GM19463 (cell line): ENCODE results near the gene FNDC1.

Experiments used
- ATAC-seq: cut with Tn5 transposase; IDR thresholded peaks from one replicate; pipeline ENCODE4 v1.9.1; 2021; ENCODE audit warnings: mild to moderate bottlenecking, moderate library complexity; ENCODE audit not compliant: unreplicated experiment

FNDC1 gene

DNA sequence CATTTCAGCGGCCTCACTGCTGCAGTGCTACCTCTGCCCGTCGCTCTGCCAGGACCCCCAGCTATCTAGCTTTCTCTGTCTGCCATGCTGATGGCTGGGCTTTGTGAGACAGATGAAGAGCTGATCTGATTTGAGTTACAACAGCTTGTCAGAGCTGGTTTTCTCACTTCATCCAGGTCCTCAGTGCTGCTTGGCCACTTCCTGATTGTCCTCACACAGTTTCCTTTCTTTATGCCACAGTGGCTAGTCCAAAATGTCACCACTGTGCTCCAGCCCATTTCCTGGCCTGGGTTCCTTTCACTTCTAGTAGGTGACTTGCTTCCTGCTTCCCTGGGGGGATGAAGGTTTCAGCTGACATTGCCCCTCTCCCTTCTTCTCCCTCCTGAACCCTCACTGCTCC is 35.4 kb downstream of the FNDC1 start:
- no peak for ATAC-seq

DNA sequence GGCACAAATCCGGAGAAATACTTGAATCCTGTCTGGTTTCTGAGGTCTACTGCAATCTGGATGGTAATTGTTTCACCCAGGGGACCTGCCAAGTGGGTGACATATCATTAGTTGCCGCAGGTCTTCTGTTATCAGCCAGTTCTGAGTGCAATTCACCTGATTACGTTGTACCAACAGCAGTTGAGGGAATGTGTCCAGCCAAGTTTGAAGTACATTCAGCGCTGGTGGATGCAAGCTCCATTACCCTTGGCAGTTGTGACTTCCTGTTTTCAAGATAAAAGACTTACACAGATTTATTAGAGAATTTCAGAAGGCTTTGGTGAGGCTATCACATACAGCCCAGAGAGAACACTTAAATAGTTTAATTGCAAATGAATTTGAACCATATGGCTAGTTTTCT is 42.8 kb downstream of the FNDC1 start:
- no peak for ATAC-seq

DNA sequence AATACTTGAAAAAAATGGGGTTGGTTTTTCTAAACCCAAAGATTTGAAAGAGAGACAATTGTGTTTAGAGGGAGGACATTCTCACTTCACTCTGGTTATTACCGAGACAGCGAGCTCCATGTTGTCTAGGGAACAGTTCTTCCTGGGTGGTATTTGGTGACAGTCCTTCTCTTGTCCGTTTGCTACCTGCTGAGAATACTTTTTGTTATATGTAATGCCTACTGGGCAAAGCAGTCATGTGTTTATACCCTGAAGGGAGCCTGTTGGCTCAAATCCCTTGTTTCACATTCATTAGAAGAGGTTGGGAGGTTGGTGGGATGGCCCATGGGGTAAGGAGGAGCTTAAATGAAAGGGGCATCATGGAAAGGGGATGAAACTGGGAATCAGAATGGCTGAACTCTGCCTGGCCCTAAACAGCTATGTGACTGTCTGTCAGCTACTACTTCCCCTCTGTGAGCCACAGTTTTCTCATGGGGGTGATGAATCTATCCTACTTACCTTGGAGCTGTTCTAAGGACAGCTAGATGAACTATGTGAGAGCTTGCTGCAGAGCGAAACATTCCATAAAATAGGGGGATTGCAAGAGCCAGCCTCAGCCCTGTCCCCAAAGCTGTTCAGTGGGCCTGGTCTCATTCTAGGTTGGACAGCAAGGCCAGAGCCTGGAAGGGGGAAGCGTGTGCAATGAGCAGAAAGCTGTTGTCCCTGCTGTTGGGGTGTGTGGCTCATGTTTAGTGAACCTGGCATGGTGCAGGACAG is 43.5 kb downstream of the FNDC1 start:
- ATAC-seq: no peak

DNA sequence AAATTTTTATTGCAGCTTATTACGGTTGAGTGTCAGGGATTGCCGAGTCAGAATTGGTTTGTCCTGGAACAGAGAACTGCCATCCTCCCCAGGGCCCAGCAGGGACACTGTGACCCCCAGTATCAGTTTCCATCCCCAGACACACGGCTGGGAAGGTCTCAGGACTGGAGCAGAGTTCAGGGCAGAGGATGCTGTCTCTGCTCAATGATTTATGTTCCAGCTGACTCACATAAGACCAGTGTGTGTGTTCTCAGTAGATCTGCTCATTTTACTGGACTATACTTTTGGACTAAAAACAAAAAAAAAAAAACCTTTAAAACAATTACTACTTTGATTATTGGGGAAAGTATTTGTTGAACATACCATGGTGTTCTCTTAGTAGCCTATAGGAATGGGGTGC is 44.2 kb downstream of the FNDC1 start:
- ATAC-seq: no peak

DNA sequence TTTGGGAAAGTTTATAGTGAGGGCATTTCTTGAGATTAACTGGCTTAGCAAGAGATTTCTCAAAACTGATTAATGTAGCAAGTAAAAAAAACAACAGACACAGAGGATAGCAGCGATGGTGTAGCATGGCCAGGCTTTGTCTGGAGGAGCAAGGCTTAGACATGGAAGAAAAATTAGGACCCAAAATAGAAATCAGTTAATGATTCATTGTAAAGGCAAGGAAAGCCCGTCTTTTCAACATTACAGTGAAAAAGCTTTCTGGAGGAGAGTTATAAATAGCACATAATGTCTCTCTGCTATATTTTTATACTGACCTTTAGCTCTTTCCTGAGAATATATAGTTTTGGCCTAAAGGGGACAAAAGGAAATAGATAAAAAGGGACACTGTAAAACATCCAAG is 45.1 kb downstream of the FNDC1 start:
- no peak for ATAC-seq

GRCh38 chr6:159217595-159218275 is 48.5 kb downstream of the FNDC1 start:
- no peak for ATAC-seq

GRCh38 chr6:159220093-159220492 is 50.9 kb downstream of the FNDC1 start:
- ATAC-seq: no peak

DNA sequence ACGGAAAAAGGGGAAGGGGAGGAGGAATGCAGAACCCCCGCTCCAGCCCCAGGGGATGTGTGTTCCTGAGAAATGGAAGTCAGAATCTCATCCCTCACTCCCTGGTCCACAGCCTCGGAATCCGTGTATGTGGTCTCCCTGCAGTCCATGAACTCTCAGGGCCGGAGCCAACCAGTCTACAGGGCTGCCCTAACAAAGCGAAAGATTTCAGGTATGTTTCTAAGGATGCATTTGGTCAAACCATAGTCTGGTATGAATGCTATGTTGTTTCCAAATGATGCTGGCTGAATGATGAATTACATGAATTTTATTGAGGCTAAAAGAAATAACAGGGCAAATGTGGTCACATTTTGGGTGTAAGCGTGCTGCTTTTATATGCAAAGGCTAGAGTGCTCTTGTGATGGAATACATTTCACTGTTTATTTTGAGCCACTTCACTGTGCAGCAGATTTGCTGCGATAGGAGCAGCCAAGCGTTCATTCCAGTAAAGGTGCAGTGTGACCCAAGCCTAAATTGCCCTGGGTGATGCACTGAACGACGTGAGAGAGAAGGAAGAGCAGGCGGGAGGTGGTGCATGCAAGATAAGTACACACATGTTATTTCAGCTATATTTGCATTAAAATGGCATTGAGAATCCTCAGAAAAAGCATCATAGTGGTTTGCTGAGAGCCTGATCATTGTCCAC is 52.4 kb downstream of the FNDC1 start:
- no peak for ATAC-seq

DNA sequence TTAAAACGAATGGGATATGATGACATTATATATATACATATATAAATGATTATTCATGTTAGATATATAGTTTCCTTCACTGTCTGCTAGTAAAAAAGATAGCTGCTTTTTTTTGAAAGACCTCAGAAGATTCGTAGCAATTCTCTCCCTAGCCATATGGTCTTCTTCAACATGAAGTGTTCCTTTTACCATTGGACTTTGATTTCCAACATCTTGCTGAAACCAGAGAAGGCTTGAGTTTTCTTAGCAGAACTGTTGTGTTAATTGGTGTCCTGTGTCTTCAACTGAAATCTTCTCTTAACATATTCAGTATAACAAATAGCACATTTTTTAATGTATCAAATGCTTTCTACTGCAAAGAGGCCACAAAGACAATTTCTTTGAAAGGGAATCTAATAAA is 55.3 kb downstream of the FNDC1 start:
- no peak for ATAC-seq

DNA sequence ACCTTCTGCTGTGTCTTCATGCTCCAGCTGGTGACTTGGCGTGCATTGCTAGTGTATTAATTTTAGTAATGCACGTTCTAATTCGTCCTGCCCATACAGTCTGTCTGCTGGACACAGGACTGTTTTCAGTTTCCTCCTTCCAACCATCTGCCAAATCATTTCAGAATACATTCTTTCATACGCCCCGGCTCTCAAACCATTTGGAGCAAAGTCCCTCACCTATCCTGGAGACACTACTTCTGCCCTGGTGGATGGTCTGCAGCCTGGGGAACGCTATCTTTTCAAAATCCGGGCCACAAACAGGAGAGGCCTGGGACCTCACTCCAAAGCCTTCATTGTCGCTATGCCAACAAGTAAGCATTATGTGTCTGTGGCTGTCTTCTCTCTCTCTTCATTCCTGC is 60.5 kb downstream of the FNDC1 start:
- ATAC-seq: no peak

DNA sequence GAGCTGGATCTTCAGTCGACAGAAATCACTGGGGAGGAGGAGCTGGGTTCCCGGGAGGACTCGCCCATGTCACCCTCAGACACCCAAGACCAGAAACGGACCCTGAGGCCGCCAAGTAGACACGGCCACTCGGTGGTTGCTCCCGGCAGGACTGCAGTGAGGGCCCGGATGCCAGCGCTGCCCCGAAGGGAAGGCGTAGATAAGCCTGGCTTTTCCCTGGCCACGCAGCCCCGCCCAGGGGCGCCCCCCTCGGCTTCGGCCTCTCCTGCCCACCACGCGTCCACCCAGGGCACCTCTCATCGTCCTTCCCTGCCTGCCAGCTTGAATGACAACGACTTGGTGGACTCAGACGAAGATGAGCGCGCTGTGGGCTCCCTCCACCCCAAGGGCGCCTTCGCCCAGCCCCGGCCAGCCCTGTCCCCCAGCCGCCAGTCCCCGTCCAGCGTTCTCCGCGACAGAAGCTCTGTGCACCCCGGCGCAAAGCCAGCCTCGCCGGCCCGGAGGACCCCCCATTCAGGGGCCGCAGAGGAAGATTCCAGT is 63.0 kb downstream of the FNDC1 start:
- no peak for ATAC-seq

DNA sequence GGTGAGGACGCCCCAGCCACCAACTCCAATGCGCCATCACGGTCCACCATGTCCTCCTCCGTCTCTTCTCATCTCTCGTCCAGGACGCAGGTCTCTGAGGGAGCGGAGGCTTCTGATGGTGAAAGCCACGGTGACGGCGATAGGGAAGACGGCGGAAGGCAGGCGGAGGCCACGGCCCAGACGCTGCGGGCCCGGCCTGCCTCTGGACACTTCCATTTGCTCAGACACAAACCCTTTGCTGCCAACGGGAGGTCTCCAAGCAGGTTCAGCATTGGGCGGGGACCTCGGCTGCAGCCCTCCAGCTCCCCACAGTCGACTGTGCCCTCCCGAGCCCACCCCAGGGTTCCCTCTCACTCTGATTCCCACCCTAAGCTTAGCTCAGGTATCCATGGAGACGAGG is 63.6 kb downstream of the FNDC1 start:
- no peak for ATAC-seq

DNA sequence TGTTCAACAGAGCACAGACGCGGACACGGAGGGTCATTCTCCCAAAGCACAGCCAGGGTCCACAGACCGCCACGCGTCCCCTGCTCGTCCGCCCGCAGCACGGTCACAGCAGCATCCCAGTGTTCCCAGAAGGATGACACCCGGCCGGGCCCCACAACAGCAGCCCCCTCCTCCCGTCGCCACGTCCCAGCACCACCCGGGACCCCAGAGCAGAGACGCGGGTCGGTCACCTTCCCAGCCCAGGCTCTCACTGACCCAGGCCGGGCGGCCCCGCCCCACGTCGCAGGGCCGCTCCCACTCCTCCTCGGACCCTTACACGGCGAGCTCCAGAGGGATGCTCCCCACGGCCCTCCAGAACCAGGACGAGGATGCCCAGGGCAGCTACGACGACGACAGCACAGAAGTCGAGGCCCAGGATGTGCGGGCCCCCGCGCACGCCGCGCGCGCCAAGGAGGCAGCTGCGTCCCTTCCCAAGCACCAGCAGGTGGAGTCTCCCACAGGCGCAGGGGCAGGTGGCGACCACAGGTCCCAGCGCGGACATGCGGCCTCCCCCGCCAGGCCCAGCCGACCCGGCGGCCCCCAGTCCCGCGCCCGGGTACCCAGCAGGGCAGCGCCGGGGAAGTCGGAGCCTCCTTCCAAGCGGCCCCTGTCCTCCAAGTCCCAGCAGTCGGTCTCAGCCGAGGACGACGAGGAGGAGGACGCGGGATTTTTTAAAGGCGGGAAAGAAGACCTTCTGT is 64.3 kb downstream of the FNDC1 start:
- ATAC-seq: no peak

DNA sequence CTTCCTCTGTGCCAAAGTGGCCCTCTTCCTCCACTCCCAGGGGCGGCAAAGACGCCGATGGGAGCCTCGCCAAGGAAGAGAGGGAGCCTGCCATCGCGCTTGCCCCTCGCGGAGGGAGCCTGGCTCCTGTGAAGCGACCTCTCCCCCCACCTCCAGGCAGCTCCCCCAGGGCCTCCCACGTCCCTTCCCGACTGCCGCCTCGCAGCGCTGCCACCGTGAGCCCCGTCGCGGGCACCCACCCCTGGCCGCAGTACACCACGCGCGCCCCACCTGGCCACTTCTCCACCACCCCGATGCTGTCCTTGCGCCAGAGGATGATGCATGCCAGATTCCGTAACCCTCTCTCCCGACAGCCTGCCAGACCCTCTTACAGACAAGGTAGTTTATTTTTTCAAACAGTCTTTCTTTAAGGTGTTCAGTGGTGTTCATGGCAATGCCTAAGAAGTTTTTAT is 64.9 kb downstream of the FNDC1 start:
- no peak for ATAC-seq

DNA sequence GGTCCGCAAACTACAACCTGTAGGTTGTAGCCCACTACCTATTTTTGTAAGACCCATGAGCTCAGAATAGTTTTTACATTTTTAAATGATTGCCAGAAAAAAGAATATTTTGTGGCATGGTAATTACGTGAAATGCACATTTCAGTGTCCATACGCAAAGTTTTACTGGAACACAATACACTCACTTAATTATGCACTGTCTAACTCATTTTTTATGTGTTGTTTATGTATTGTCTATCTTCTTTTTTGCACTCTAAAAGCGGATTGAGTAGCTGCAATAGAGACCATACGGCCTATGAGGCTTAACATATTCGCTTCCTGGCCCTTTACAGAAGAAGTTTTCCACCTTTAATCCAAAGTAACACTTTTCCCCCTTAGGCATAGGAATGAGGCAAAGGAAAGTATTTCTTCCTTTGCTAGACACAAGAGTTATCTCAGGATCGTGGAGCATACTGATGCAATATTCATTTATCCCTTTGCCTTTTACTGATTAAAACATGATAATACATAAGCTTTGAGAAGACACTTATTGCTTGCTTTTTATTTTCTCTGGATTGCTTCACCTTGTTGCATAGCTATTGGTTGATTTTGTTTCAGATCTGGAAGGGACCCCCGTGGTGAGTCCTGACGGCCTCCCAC is 69.8 kb downstream of the FNDC1 start:
- ATAC-seq: no peak

- ATAC-seq: no peak
These were observed 79.9 kb downstream of the FNDC1 start for GRCh38 chr6:159249128-159249527.

DNA sequence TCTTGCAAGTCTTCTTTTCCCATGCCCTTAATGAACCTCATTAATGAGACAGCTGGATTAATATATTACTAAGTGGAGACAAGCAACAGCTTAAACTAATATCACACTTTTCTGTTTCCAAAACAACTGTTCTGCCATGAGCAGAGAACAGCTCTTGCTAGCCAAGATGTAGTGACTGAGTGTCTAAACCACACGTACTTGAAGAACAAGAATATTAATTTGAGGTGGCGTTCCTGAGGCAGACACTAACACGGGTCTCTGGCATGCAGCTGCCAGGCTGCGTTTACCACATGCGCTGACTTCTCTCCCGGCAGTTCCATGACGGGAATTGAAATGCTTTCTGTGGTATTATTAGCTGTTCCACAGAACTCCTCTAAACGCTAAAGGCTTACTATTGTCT is 80.6 kb downstream of the FNDC1 start:
- no peak for ATAC-seq

- ATAC-seq: no peak
These were observed 81.4 kb downstream of the FNDC1 start for GRCh38 chr6:159250633-159251032.

DNA sequence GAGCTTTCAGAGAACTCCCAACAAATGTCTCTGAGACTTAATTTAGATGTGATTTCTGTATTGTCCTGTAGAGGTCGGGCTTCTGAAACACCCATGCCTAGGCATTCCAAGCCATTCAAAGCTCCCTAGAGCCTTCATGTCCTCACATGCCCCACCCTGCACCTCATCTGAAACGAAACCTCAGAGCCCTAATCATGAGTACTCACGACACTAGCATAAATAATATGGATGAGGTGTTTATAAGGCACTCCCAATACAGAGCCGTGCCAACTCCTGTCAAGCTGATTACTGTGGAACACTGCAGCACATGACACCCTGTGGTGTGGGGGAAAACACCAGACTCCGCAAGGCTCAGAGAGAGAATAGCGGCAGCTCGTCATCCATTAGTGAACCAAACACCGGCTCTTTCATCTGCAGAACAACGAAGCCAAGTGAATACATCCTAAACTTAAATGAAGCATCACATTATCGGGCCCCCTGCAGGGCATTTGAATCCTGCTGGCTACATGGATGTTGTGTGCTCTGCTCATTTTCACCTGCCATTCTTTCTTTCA is 83.8 kb downstream of the FNDC1 start:
- ATAC-seq: peak; percentile 84

- no peak for ATAC-seq
These were observed 85.0 kb downstream of the FNDC1 start for GRCh38 chr6:159254186-159254585.
